ENCODE data around the gene TENT4A.

TENT4A gene

GRCh38 chr5:6721442-6721841 lies 8.2 kb downstream of the TENT4A start:
- no peak for TF ChIP-seq CTCF (IDR thresholded peaks at IDR 0.05; ENCODE audit: low read depth, low read length)
- DNase-seq (ENCODE audit: extremely low read depth, low read depth), result no peak

- no peak for TF ChIP-seq CTCF (IDR thresholded peaks at IDR 0.05; ENCODE audit: low read depth, low read length)
- no peak for DNase-seq (ENCODE audit: extremely low read depth, low read depth)
Measured at GRCh38 chr5:6722015-6722414, 8.8 kb downstream of the TENT4A start.

- no peak for TF ChIP-seq CTCF (IDR thresholded peaks at IDR 0.05; ENCODE audit: low read depth, low read length)
Measured at GRCh38 chr5:6723122-6723815, 10.0 kb downstream of the TENT4A start.

GRCh38 chr5:6723816-6724300 lies 10.6 kb downstream of the TENT4A start:
- DNase-seq (ENCODE audit: extremely low read depth, low read depth), result no peak
- no peak for TF ChIP-seq CTCF (IDR thresholded peaks at IDR 0.05; ENCODE audit: low read depth, low read length)

More at GRCh38 chr5:6723122-6723815, 10.0 kb downstream of the TENT4A start:
- DNase-seq (ENCODE audit: extremely low read depth, low read depth), result no peak

GRCh38 chr5:6724321-6724929 lies 11.2 kb downstream of the TENT4A start:
- TF ChIP-seq CTCF (IDR thresholded peaks at IDR 0.05; ENCODE audit: low read depth, low read length), result no peak
- no peak for DNase-seq (ENCODE audit: extremely low read depth, low read depth)

GRCh38 chr5:6725421-6725820 lies 12.2 kb downstream of the TENT4A start:
- no peak for TF ChIP-seq CTCF (IDR thresholded peaks at IDR 0.05; ENCODE audit: low read depth, low read length)
- no peak for DNase-seq (ENCODE audit: extremely low read depth, low read depth)

- DNase-seq (ENCODE audit: extremely low read depth, low read depth), result no peak
- no peak for TF ChIP-seq CTCF (IDR thresholded peaks at IDR 0.05; ENCODE audit: low read depth, low read length)
Measured at GRCh38 chr5:6726006-6726405, 12.8 kb downstream of the TENT4A start.

All from AG09319 (cell line).